ENCODE data around the gene TRIM47. TPM values are rescaled to one million over a fixed set of nuclear protein-coding genes. Genes with fewer than 3 reads are reported as not detected.

Gene TRIM47
- total and polyA plus RNA-seq, 2 of the 13 experiments (the other 11 are each of a cell fraction or from before 2014, with no cell fraction given) = 33.5 to 82.0 TPM

GRCh38 chr17:75896415-75897159 lies 18.2 kb upstream of the TRIM47 start, which contains the start of gene TRIM65 (continued):
- TF ChIP-seq AHDC1 (CRISPR knock-in tag; IDR thresholded peaks at IDR 0.05; ENCODE audit: borderline replicate concordance) (no peak; the same call in 1 of the 2 replicates), HMG20A (CRISPR knock-in tag; IDR thresholded peaks at IDR 0.05; ENCODE audit: borderline replicate concordance) (no peak), ZNF512B (CRISPR knock-in tag; IDR thresholded peaks at IDR 0.05; ENCODE audit: borderline replicate concordance) (no peak), PCBP1 (IDR thresholded peaks at IDR 0.05; ENCODE audit: borderline replicate concordance, low read depth, low read length) (no peak), ZNF687 (CRISPR knock-in tag; IDR thresholded peaks at IDR 0.05) (peak; percentile 85), TMF1 (CRISPR knock-in tag; IDR thresholded peaks at IDR 0.05; ENCODE audit: low read depth) (peak; percentile 84; the same call in 1 of the 2 replicates), MIER3 (CRISPR knock-in tag; IDR thresholded peaks at IDR 0.05; ENCODE audit: borderline replicate concordance) (no peak), ZNF543 (CRISPR knock-in tag; IDR thresholded peaks at IDR 0.05) (0 out of 2 replicates have a peak, but pooled peaks have one; percentile 30), ZNF260 (CRISPR knock-in tag; IDR thresholded peaks at IDR 0.05; ENCODE audit: borderline replicate concordance, low read depth) (no peak), MTF2 (CRISPR knock-in tag; IDR thresholded peaks at IDR 0.05; ENCODE audit: borderline replicate concordance) (no peak), SNRNP70 (IDR thresholded peaks at IDR 0.05; ENCODE audit: low read depth, low read length) (no peak), MEIS2 (CRISPR knock-in tag; IDR thresholded peaks at IDR 0.05) (peak; percentile 35; the same call in 1 of the 2 replicates), SP4 (CRISPR knock-in tag; IDR thresholded peaks at IDR 0.05) (peak; percentile 81), FOXK2 (IDR thresholded peaks at IDR 0.05) (no peak), ATF1 (CRISPR knock-in tag; IDR thresholded peaks at IDR 0.05) (no peak), CHCHD3 (CRISPR knock-in tag; IDR thresholded peaks at IDR 0.05) (no peak; the same call in 1 of the 2 replicates), MBNL3 (CRISPR knock-in tag; conservative IDR thresholded peaks at IDR 0.05) (no peak)

All from HepG2 (cell line).